Measurements from ENCODE around the gene PKD1. TPM values are rescaled to one million over a fixed set of nuclear protein-coding genes. Genes with fewer than 3 reads are reported as not detected.

PKD1 gene
- total and polyA plus RNA-seq, 2 of the 13 experiments (the other 11 are each of a cell fraction or from before 2014, with no cell fraction given) = 22.1 to 23.0 TPM

GRCh38 chr16:2147981-2148671 lies 12.4 kb upstream of the PKD1 start, which contains the start of gene RAB26 (continued):
- TF ChIP-seq SNAPC4 (CRISPR knock-in tag; IDR thresholded peaks at IDR 0.05) = peak; percentile 92
- TF ChIP-seq HHEX (CRISPR knock-in tag; IDR thresholded peaks at IDR 0.05) = no peak
- no peak for TF ChIP-seq ZNF383 (CRISPR knock-in tag; IDR thresholded peaks at IDR 0.05; ENCODE audit: borderline replicate concordance)
- peak; percentile 59; the same call in 1 of the 2 replicates for TF ChIP-seq HMG20A (CRISPR knock-in tag; IDR thresholded peaks at IDR 0.05; ENCODE audit: borderline replicate concordance)
- TF ChIP-seq ZBTB25 (CRISPR knock-in tag; IDR thresholded peaks at IDR 0.05) = peak; percentile 68; the same call in 1 of the 2 replicates
- no peak for TF ChIP-seq CCAR2 (optimal IDR thresholded peaks at IDR 0.05; ENCODE audit: low read depth, low read length)
- no peak for TF ChIP-seq TRAFD1 (CRISPR knock-in tag; IDR thresholded peaks at IDR 0.05; ENCODE audit: borderline replicate concordance)
- no peak for TF ChIP-seq TRIM22 (IDR thresholded peaks at IDR 0.05)
- TF ChIP-seq SUZ12 (IDR thresholded peaks at IDR 0.05; ENCODE audit: low read depth, low read length) = no peak
- TF ChIP-seq REL (CRISPR knock-in tag; conservative IDR thresholded peaks at IDR 0.05) = no peak
- no peak for TF ChIP-seq ZNF598 (CRISPR knock-in tag; IDR thresholded peaks at IDR 0.05; ENCODE audit: borderline replicate concordance)
- TF ChIP-seq KAT8 (CRISPR knock-in tag; IDR thresholded peaks at IDR 0.05) = peak; percentile 47; the same call in 1 of the 2 replicates
- no peak for TF ChIP-seq ZNF460 (CRISPR knock-in tag; IDR thresholded peaks at IDR 0.05; ENCODE audit: borderline replicate concordance)
- no peak for TF ChIP-seq ZBTB8A (CRISPR knock-in tag; IDR thresholded peaks at IDR 0.05; ENCODE audit: borderline replicate concordance, low read depth)
- no peak for TF ChIP-seq JUN (CRISPR knock-in tag; IDR thresholded peaks at IDR 0.05)
- no peak for TF ChIP-seq ZNF737 (CRISPR knock-in tag; IDR thresholded peaks at IDR 0.05; ENCODE audit: borderline replicate concordance)
- no peak for TF ChIP-seq HCFC1 (IDR thresholded peaks at IDR 0.05; ENCODE audit: low read depth, low read length)
